ENCODE data around the gene RAB24. TPM values are rescaled to one million over a fixed set of nuclear protein-coding genes. Genes with fewer than 3 reads are reported as not detected.
A peak's percentile ranks its signal among the peaks of the same experiment; 100 is the strongest.

Gene RAB24
- total and polyA plus RNA-seq, 2 of the 4 experiments (the other 2 are of a cell fraction), result 18.5 to 60.8 TPM

GRCh38 chr5:177311392-177311722 lies 7.8 kb upstream of the RAB24 start:
- Histone ChIP-seq H2BK5ac (ENCODE audit: low read depth, low read length, poor library complexity, severe bottlenecking) (no peak overlapping the region), H3K4me1 (ENCODE audit: control insufficient read depth, insufficient read depth, low read length) (peaks cover 7% of the 10 kb centered on the region; the same call in 1 of the 2 replicates), H2AK9ac (replicated peaks; ENCODE audit: low read depth, low read length, poor library complexity) (peak overlapping the region; percentile 99), H3K4me3 (ENCODE audit: insufficient read depth, low read depth, low read length) (peak overlapping the region; percentile 44), H3K9me3 (ENCODE audit: control insufficient read depth, insufficient read depth, low read length) (no peaks in the 10 kb centered on the region), H2BK15ac (ENCODE audit: low read depth, low read length) (no peak overlapping the region), H3K27me3 (ENCODE audit: control insufficient read depth, insufficient read depth, low read length) (no peaks in the 10 kb centered on the region), H2AK5ac (ENCODE audit: low read depth, low read length) (peak overlapping the region; percentile 71; the same call in 1 of the 2 replicates), H4K91ac (ENCODE audit: insufficient read depth, low read depth, low read length) (no peak overlapping the region), H3K56ac (ENCODE audit: extremely low read depth, insufficient read depth, low read length) (peak overlapping the region; percentile 19; the same call in 1 of the 2 replicates), H3K36me3 (ENCODE audit: control insufficient read depth, insufficient read depth, low read length) (peaks cover 10% of the 10 kb centered on the region), H2BK120ac (ENCODE audit: low read depth, low read length) (no peak overlapping the region), H3K9ac (ENCODE audit: low read depth, low read length) (peak overlapping the region; percentile 42; the same call in 1 of the 2 replicates), H4K8ac (ENCODE audit: low read depth in 2 of 2, low read length in 2 of 2) (peak overlapping the region in 1 of 2 experiments; percentile 66; a peak in 1 of 4 replicates), H3K4ac (ENCODE audit: low read depth, low read length) (peak overlapping the region; percentile 32; the same call in 1 of the 2 replicates), H3K14ac (replicated peaks; ENCODE audit: low read depth, low read length) (no peak overlapping the region), H2BK20ac (ENCODE audit: low read depth, low read length) (no peak overlapping the region), H4K20me1 (ENCODE audit: insufficient read depth, low read length) (peaks cover 29% of the 10 kb centered on the region), H3K18ac (ENCODE audit: low read depth, low read length) (no peak overlapping the region), H3K23ac (ENCODE audit: low read depth, low read length) (0 out of 2 replicates have a peak overlapping the region, but pooled peaks have one; percentile 33), H3K9me1 (ENCODE audit: insufficient read depth, low read length) (0 out of 2 replicates have a peak, but pooled peaks cover 2% of the 10 kb centered on the region), H3K79me1 (ENCODE audit: low read depth in 1 of 2, low read length in 2 of 2) (peaks cover 9 to 53% of the 10 kb centered on the region in 2 experiments; a peak in 3 of 4 replicates), H4K5ac (ENCODE audit: low read depth, low read length) (no peak overlapping the region), H2AFZ (replicated peaks; ENCODE audit: low read length, poor library complexity) (peak overlapping the region; percentile 77), H3K4me2 (ENCODE audit: low read depth, low read length) (peak overlapping the region; percentile 73), H3K27ac (ENCODE audit: insufficient read depth, low read length) (peak overlapping the region; percentile 9; the same call in 1 of the 2 replicates)
- CTCF ChIA-PET, result no interaction called here
- in situ Hi-C loops (cut with MboI; ENCODE audit: low sequenced_read_pairs), result loop anchor here (5.0 kb wide), 1 partner anchor 136 kb away; the partner anchor contains the start of gene PRR7
- DNase-seq (no peak), ATAC-seq (ENCODE audit: low read depth) (peak; percentile 18)
- TF ChIP-seq USF2 (IDR thresholded peaks at IDR 0.05; ENCODE audit: low read depth, low read length) (no peak), MAZ (IDR thresholded peaks at IDR 0.05; ENCODE audit: borderline replicate concordance, low read depth, low read length) (no peak), SMC3 (IDR thresholded peaks at IDR 0.05; ENCODE audit: low read depth, low read length) (no peak), NFE2L2 (IDR thresholded peaks at IDR 0.05; ENCODE audit: low read depth, low read length) (no peak), RFX5 (IDR thresholded peaks at IDR 0.05; ENCODE audit: low read depth, low read length) (no peak), FOS (IDR thresholded peaks at IDR 0.05; ENCODE audit: low read depth, low read length) (no peak), RAD21 (IDR thresholded peaks at IDR 0.05; ENCODE audit: low read length) (no peak), BHLHE40 (IDR thresholded peaks at IDR 0.05; ENCODE audit: low read depth, low read length) (no peak), ELK1 (IDR thresholded peaks at IDR 0.05; ENCODE audit: borderline replicate concordance, low read depth, low read length) (no peak), CHD1 (IDR thresholded peaks at IDR 0.05; ENCODE audit: low read depth, low read length) (no peak), MXI1 (IDR thresholded peaks at IDR 0.05; ENCODE audit: borderline replicate concordance, low read depth, low read length) (no peak), POLR2A (IDR thresholded peaks at IDR 0.05; ENCODE audit: low read depth, low read length) (no peak), RCOR1 (IDR thresholded peaks at IDR 0.05; ENCODE audit: insufficient replicate concordance, low read length) (no peak), MAFK (IDR thresholded peaks at IDR 0.05; ENCODE audit: low read depth, low read length) (no peak), CEBPB (IDR thresholded peaks at IDR 0.05; ENCODE audit: low read depth, low read length) (no peak), CTCF (conservative IDR thresholded peaks at IDR 0.05; ENCODE audit: low read depth, low read length) (no peak)
- intact Hi-C loops (cut with micrococcal nuclease), result loop anchor here (2.0 kb wide), 2 partner anchors 145 to 189 kb away; no protein-coding TSS in a partner anchor
- POLR2A ChIA-PET (ENCODE audit: unreplicated experiment), result no interaction called here
- no TSS peak for BruUV-seq (replicated peaks)
- dilution Hi-C loops (cut with HindIII; ENCODE audit: low sequenced_read_pairs, unreplicated experiment), result no loop called here
- 0% methylated on average over 2 of the region's 23 CpGs; no CpG with 5 or more reads in 1 of the 2 experiments for WGBS, 2 experiments (ENCODE audit: extremely low coverage in 2 of 2, insufficient read length in 1 of 2)
